ENCODE data around the gene ELANE.
A peak's percentile ranks its signal among the peaks of the same experiment; 100 is the strongest.
"Not testable (repeated sequence)": the region's sequence is repeated elsewhere in the genome, so short reads cannot be mapped to it uniquely, and the experiment has no call there.

The ELANE gene

GRCh38 chr19:848386-848921, 3.6 kb upstream of the ELANE start:
- Histone ChIP-seq H4K20me1 (ENCODE audit: insufficient read depth, low read length) (no peaks in the 10 kb centered on the region), H3K27ac (ENCODE audit: low read length) (no peak overlapping the region), H3K27me3 (ENCODE audit: insufficient read depth, low read length, poor library complexity) (no peaks in the 10 kb centered on the region), H3K9me3 (ENCODE audit: insufficient read depth, low read length, severe bottlenecking) (no peaks in the 10 kb centered on the region), H3K36me3 (ENCODE audit: insufficient read depth, low read length) (no peaks in the 10 kb centered on the region), H3K4me2 (ENCODE audit: insufficient read depth, low read length) (no peak overlapping the region), H2AFZ (ENCODE audit: low read depth, low read length) (no peak overlapping the region), H3K79me2 (ENCODE audit: insufficient read depth, low read length) (no peaks in the 10 kb centered on the region), H3K9ac (ENCODE audit: low read depth, low read length) (no peak overlapping the region), H3K4me1 (ENCODE audit: insufficient read depth, low read length) (no peaks in the 10 kb centered on the region), H3K4me3 (ENCODE audit: low read depth in 1 of 2, low read length in 2 of 2) (no peak overlapping the region)
- TF ChIP-seq CTCF (IDR thresholded peaks at IDR 0.05; ENCODE audit: borderline replicate concordance, extremely low read depth, low read length, poor library complexity, severe bottlenecking) (no peak), EZH2 (IDR thresholded peaks at IDR 0.05; ENCODE audit: borderline replicate concordance, low read depth, low read length, severe bottlenecking) (no peak)
- ATAC-seq (ENCODE audit: insufficient read depth, low read depth) (no peak), DNase-seq (no peak)

- H3K9me3 ChIP-seq (ENCODE audit: insufficient read depth, low read length, severe bottlenecking): not testable (repeated sequence)
Observed at GRCh38 chr19:849195-849594, 2.9 kb upstream of the ELANE start.

GRCh38 chr19:850221-850978, 1.7 kb upstream of the ELANE start:
- Histone ChIP-seq H3K36me3 (ENCODE audit: insufficient read depth, low read length) (no peaks in the 10 kb centered on the region), H2AFZ (ENCODE audit: low read depth, low read length) (no peak overlapping the region), H4K20me1 (ENCODE audit: insufficient read depth, low read length) (no peaks in the 10 kb centered on the region), H3K4me2 (ENCODE audit: insufficient read depth, low read length) (no peak overlapping the region), H3K27me3 (ENCODE audit: insufficient read depth, low read length, poor library complexity) (no peaks in the 10 kb centered on the region), H3K9me3 (ENCODE audit: insufficient read depth, low read length, severe bottlenecking) (no peaks in the 10 kb centered on the region), H3K27ac (ENCODE audit: low read length) (no peak overlapping the region), H3K9ac (ENCODE audit: low read depth, low read length) (no peak overlapping the region), H3K4me3 (ENCODE audit: low read depth in 1 of 2, low read length in 2 of 2) (no peak overlapping the region), H3K79me2 (ENCODE audit: insufficient read depth, low read length) (no peaks in the 10 kb centered on the region), H3K4me1 (ENCODE audit: insufficient read depth, low read length) (no peaks in the 10 kb centered on the region)
- ATAC-seq (ENCODE audit: insufficient read depth, low read depth) (no peak), DNase-seq (peak; percentile 21)
- TF ChIP-seq EZH2 (IDR thresholded peaks at IDR 0.05; ENCODE audit: borderline replicate concordance, low read depth, low read length, severe bottlenecking): no peak
- no peak for TF ChIP-seq CTCF (IDR thresholded peaks at IDR 0.05; ENCODE audit: borderline replicate concordance, extremely low read depth, low read length, poor library complexity, severe bottlenecking)

More at GRCh38 chr19:849195-849594, 2.9 kb upstream of the ELANE start:
- not testable (repeated sequence) for H4K20me1 ChIP-seq (ENCODE audit: insufficient read depth, low read length); H3K79me2 ChIP-seq (ENCODE audit: insufficient read depth, low read length); H3K27me3 ChIP-seq (ENCODE audit: insufficient read depth, low read length, poor library complexity); H3K4me2 ChIP-seq (ENCODE audit: insufficient read depth, low read length); H3K4me3 ChIP-seq (ENCODE audit: low read depth in 1 of 2, low read length in 2 of 2); H3K36me3 ChIP-seq (ENCODE audit: insufficient read depth, low read length); H3K4me1 ChIP-seq (ENCODE audit: insufficient read depth, low read length); H3K27ac ChIP-seq (ENCODE audit: low read length); ATAC-seq (ENCODE audit: insufficient read depth, low read depth); H2AFZ ChIP-seq (ENCODE audit: low read depth, low read length); H3K9ac ChIP-seq (ENCODE audit: low read depth, low read length); DNase-seq

- DNase-seq (no peak), ATAC-seq (ENCODE audit: insufficient read depth, low read depth) (no peak)
- H3K9me3 ChIP-seq (ENCODE audit: insufficient read depth, low read length, severe bottlenecking): no peaks in the 10 kb centered on the region
- no peaks in the 10 kb centered on the region for H3K79me2 ChIP-seq (ENCODE audit: insufficient read depth, low read length)
- no peaks in the 10 kb centered on the region for H3K27me3 ChIP-seq (ENCODE audit: insufficient read depth, low read length, poor library complexity)
- no peaks in the 10 kb centered on the region for H3K36me3 ChIP-seq (ENCODE audit: insufficient read depth, low read length)
- TF ChIP-seq CTCF (IDR thresholded peaks at IDR 0.05; ENCODE audit: borderline replicate concordance, extremely low read depth, low read length, poor library complexity, severe bottlenecking) (no peak), EZH2 (IDR thresholded peaks at IDR 0.05; ENCODE audit: borderline replicate concordance, low read depth, low read length, severe bottlenecking) (no peak)
- H2AFZ ChIP-seq (ENCODE audit: low read depth, low read length): no peak overlapping the region
- no peaks in the 10 kb centered on the region for H4K20me1 ChIP-seq (ENCODE audit: insufficient read depth, low read length)
- H3K4me3 ChIP-seq (ENCODE audit: low read depth in 1 of 2, low read length in 2 of 2): no peak overlapping the region
- H3K4me2 ChIP-seq (ENCODE audit: insufficient read depth, low read length): no peak overlapping the region
- no peak overlapping the region for H3K27ac ChIP-seq (ENCODE audit: low read length)
- H3K9ac ChIP-seq (ENCODE audit: low read depth, low read length): no peak overlapping the region
- H3K4me1 ChIP-seq (ENCODE audit: insufficient read depth, low read length): no peaks in the 10 kb centered on the region
Observed at GRCh38 chr19:850979-851335, 1.1 kb upstream of the ELANE start.
